ENCODE data around the gene SLC13A3.
"Not testable (repeated sequence)": the region's sequence is repeated elsewhere in the genome, so short reads cannot be mapped to it uniquely, and the experiment has no call there.

The SLC13A3 gene

DNA sequence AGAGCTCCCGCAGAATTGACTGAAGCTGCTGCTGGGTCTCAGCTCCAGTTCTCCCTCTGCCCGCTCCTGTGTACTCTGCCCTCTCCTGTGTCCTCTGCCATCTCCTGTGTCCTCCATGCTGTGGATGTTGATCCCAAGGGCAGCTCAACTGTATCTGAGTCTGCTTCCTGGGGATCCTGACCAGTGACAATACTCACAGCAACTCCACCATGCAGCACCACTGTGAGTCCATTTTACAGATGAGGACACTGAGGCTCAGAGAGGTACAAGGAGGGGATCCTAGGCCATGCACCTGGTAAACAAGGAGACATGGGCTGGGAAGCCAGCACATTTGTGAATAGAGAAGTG is 29.4 kb upstream of the SLC13A3 start:
- DNase-seq: no peak

GRCh38 chr20:46678516-46678915 is 27.3 kb upstream of the SLC13A3 start:
- no peak for DNase-seq

- no peak for DNase-seq
These were observed 26.3 kb upstream of the SLC13A3 start for GRCh38 chr20:46677608-46678007.

GRCh38 chr20:46676649-46677316 is 25.5 kb upstream of the SLC13A3 start:
- not testable (repeated sequence) for DNase-seq

DNA sequence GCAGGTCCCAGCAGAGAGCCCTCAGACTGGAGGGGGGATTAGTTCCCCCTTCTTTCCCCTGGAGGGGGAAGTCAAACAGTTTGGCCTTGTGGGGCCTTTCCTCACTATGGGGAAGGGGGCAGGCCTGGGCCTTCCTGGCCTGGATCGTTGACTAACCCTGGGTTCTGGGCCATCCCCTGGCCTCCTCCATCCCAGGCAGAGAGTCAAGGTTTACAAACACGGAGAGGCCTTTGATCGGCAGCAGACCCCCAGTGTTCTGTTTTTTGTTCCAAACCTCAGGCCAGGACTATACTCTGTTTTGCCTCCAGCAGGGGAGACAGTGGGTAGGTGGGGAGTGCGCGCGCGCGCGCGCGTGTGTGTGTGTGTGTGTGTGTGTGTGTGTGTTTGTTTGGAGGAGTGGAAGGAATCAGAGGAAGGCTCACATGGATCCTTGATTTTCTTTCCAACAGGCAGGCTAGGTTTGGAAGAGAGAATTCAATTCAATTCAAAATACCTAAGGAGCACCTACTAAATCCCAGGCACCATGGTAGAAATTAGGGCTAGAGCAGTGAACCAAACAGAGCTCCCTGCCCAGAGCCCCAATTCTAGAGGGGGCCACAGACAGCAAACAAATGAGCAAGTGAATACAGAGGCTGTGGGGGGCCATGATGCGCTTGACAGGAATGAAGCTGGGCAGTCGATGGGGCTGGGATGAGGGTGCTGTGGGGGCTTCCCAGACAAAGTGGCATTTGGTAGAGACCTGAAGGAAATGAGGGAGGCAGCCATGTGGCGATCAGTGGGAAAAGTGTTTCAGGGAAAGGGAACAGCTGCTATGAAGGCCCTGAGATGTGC is 23.2 kb upstream of the SLC13A3 start:
- no peak for DNase-seq

- no peak for DNase-seq
These were observed 22.4 kb upstream of the SLC13A3 start for GRCh38 chr20:46673394-46674252.

DNA sequence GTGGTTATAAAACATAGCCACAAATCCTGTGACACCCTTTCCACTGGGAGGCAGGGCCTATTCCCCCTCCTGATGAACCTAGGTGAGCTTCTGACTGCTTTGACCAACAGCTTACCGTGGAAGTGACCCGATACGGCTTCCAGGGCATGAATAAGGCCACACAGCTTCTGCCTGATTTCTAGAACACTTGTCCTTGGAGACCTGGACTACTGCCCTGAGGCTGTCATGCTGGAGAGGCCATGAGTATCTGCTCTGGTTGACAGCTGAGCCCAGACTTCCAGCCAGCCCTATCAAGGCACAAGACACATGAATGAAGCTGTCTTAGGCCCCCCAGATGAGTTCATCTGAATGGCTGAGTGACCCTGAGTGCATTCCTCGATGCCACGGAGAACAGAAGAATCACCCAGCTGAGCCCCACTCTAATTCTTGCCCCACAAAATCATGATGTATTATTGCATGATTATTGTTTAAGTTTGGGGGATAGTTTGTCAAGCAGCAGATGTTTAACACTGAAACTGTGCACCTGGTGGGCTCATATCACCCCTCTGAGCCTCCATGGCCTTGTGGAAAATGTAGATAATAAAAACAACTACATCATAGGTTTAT is 21.4 kb upstream of the SLC13A3 start:
- no peak for DNase-seq

GRCh38 chr20:46671866-46672542 is 20.7 kb upstream of the SLC13A3 start:
- no peak for DNase-seq

DNA sequence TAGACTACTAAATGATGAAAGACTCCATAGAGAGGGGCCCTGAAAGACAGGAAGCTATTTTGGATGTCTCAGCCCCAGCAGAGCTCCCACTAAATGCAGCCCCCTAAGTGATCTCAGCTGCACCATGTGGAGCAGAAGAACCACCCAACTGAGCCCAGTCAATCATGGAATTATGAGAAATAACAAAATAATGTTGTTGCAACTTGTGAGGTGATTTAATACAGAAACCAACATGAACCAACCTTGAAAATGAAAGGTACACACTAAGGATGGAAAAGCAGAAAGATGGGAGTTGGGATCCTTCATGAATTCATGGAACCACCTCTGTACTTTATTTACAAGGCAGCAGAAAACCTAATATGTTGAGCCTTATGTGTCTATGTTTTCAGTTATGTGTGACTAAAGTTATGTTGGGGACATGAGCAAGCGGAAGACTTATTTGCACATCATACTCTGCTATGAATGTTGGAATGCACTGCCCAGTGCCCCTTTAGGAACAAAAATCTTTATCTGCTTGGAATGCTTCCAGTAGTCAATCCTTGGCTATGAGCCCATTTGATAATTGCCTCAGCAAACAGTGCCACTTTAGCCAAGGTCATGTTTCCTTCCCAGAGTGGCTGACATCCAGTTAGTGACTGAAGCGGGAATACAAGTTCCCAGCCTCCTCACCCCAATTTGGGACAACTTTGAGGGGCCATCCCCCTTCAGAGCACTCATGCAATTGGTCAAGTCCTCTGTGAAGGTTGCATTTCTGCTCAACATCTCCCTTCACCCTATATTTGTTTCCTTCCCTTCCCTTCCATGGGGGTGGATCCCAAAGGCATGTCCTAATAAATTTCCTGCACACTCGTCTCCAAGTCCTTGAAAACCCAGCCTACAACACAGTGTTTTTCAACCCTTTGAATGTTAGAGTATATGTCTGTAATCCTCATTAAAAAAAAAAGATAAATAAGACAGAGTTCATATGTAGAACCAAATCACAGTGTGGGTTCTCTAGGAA is 19.6 kb upstream of the SLC13A3 start:
- peak; percentile 19 for DNase-seq

GRCh38 chr20:46670228-46670584 is 18.9 kb upstream of the SLC13A3 start:
- DNase-seq: no peak

- DNase-seq: no peak
These were observed 15.7 kb upstream of the SLC13A3 start for GRCh38 chr20:46666818-46667515.

DNA sequence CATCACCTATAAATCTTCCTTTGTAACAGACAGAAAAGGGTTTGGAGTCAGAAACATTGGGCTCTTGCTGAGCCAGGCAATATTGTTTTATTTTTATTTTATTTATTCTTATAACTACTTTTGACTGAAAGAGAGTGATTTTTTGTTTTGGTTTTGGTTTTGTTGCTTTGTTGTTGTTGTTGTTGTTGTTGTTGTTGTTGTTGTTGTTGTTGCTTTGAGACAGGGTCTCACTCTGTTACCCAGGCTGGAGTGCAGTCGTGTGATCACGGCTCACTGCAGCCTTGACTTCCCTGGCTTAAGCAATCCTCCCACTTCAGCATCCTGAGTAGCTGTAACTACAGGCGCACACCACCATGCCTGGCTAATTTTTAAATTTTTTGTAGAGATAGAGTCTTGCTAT is 15.0 kb upstream of the SLC13A3 start:
- DNase-seq: no peak

DNA sequence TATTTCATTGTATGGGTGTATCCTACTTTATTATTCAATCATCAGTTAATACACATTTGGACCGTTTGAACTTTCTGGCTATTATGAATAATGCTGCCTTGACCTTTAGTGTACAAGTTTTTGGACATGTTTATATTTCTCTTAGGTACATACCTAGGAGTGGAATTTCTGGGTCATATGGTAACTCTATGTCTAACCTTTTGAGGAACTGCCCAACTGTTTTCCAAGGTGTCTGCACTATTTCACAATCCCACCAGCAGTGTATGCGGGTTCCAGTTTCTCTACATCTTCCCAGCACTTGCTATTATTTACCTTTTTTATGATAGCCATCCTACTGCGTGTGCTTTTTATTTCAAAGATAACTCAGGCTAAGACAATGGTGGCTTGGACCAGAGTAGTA is 14.3 kb upstream of the SLC13A3 start:
- no peak for DNase-seq

DNA sequence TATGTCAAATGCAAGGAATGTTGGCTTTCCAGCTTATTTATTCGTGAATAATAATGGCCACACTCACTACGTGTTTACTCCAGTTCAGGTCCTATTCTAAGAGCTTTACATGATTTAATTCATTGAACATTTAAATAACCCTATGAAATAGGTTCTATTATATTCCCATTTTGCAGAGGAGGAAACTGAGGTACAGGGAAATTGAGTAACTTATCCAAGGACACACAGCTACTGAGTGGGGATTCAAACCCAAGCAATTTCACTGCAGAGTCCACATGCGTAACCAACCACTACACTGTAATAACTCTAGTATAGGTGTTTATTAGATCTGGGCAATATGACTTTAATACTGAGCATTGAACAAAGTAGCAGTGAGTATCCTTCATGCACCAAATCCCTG is 12.3 kb upstream of the SLC13A3 start:
- no peak for DNase-seq

GRCh38 chr20:46661659-46662058 is 10.4 kb upstream of the SLC13A3 start:
- DNase-seq: no peak

DNA sequence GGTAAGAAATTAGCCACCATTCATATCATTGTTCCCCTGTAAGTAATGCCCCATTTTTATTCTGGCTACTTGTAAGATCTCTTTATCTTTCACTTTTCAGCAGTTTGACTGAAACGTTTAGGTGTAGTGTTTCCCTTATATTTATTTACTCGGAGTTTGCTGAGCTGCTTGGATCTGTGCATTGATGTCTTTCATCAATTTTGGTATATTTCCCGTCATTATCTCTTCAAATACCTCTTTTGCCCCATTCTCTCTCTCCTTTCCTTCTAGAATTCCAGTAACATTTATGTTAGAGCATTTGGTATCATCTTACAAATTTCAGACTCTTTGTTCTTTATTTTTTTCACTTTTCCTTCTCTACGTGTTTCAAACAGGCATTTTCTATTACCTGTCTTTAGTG is 9.2 kb upstream of the SLC13A3 start:
- DNase-seq: no peak

GRCh38 chr20:46657618-46658017 is 6.4 kb upstream of the SLC13A3 start:
- no peak for DNase-seq

DNA sequence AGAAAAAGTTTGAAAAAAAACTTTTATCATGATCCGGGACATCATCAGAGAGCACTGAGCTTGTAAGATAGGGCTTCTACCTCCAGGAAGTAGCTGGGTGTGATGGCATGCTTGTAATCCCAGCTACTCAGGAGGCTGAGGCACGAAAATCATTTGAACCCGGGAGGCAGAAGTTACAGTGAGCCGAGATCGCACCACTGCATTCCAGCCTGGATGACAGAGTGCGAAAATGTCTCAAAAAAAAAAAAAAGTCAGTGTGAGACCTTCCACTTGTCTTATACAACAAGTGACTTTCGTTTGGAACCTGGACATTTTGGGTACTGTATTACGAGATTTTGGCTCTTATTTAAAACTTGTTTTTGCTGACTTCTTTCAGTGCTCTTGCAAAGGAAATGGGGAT is 5.9 kb upstream of the SLC13A3 start:
- no peak for DNase-seq

DNA sequence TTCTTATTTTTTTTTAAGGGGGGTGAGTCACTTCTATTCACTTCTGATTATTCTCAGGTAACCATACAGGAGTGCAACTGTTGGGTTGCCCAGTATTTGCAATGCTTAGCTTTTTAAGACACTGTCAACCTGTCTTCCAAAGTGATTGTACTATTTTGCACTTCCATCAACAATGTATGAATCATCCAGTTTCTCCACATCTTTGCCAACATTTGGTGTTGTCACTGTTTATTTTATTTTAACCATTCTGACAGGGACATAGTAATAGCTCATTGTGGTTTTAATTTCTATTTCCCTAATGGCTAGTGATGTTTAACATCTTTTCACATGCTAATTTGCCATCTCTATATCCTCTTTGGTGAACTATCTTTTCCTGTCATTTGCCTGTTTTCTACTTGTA is 1.4 kb upstream of the SLC13A3 start:
- no peak for DNase-seq

DNA sequence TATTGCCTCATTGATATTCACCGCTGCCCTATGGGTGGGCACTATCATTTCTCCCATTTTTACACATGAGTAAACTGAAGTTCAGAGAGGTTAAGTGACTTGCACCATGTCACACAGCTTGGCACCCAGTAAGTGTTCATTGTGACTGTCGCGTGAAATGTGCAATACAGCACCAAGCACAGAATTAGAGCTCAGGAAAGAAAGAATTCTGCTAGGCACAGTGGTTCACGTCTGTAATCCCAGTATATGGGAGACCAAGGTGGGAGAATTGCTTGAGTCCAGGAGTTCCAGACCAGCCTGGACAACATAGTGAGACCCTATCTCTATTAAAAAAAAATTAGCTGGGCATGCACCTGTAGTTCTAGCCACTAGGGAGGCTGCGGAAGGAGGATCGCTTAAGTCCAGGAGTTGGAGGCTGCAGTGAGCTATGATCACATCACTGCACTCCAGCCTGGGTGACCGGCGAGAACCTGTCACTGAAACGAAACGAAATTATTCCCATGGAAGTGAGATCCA is 626 bp downstream of the SLC13A3 start:
- no peak for DNase-seq
